Glomerular visceral epithelial cell (primary cell): Measurements from ENCODE around the gene GRIK1.
A peak's percentile ranks its signal among the peaks of the same experiment; 100 is the strongest.

ENCODE experiments used
- DNase-seq: peaks from one replicate; pipeline ENCODE4 v3.0.0-alpha.2; 2016; ENCODE audit errors: extremely low spot score

Gene GRIK1

DNA sequence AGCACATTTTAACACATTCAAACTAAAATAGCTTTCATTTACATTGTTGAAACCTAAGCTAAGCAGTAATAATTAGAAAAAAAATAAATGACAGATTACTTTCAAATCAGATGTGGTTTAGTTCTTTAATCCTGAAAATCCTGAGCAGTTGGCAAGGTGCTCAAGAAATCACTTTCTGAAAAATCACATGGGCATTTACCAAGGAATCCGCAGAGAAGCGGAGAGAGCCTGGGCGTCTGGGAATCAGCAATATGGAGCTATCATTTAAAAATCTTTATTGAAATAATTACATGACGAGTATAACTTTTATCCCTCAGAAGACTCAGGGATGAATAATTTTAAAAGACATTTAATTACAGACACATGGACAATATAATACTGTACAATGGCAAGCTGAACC, 30.2 kb downstream of the GRIK1 start:
- DNase-seq: no peak

DNA sequence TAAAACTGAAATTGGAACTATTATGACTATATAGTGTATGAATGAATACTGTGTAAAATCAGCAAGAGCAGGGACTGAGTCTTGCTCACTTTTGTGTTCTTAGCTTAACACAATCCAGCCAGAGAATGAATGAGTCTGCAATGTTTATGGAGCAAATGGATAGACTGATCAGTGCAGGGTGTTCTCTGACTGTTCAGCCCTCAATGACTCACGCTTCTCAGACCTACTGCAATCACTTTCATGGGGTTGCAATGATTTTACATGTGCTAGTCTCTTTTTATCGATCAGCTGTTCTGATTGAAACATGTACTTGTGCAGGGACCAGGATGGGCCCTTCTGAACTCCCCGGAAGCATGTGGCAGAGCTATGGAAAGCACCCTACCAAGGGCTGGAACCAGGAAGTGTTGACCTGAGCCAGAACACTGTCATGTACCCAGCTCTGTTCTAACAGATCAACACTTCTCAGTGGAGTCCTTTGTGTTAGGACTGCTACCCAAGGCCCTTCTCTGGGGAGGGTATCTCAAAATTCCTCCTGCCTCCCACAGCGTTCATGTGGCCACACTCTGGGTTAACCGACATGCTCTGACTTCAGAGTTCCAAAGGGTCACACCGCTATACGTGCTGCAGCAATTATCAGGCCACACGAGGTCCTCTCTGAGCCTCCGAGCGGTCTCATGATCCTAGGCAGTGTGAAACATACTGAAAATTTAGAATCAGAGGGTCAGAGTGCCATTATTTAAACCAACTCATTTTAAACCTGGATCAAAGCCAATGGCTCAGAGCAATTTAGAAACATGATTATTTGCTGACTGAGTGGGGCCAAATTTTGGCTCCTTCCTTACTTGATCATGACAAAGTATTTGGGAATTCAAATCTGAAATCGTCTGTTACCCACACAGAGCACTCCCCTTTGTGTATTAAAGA, 35.2 kb downstream of the GRIK1 start:
- no peak for DNase-seq

DNA sequence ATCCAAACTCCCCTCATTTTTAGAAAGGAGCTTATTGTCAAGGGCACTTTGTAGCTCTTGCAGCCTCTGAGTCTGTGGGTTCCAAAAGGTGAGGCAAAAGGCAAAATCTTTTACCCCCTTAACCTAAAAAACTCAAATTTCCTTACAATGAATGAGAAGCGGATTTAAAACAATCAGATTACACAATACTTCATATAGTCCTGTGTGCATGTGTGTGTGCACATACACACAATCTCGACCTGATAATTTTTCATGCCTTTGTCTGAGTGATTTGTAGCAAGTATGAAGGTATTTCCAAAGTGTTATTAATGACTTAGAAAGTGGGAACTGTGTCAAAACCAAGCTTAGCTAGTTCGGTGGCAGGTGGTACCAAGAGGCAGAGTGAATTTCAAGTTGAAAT, 42.9 kb downstream of the GRIK1 start:
- no peak for DNase-seq

DNA sequence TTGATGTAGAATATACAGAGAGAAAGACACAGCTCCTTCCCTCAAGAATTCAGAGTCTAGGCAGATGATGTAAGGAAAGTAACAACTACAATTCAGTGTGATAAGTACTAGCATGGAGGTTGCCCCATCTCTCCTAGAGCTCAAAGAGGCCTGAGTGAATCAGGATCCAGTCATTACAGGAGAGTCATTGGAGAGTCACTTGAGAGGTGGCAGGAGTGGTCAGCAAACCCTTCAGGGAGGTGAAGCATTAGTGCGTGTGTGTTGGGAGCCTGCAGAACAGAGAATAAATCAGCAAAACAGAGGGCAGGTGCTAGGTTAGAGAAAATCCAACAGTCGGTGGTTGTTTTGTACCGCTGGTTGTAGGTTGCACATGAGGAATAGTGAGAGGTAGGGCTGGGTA, 46.1 kb downstream of the GRIK1 start:
- DNase-seq: no peak

DNA sequence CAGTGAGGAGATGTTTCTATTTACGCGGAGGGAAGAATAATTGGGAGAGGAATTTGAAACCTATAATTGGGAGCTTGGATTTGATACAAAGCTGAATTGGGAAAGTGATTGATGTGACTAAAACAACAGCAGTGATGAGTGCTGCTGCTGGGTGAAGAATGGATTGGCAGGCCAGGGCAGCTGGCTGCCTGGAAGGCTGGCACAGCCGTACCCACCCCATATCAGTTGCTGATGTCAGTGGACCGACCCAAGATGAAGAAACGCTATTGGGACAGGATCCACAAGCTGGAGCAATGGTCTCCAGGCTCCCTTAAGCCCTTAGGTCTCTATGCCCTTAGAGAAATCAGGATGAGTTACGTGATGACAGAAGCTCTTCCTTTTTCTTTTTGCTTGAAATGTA, 47.4 kb downstream of the GRIK1 start:
- no peak for DNase-seq

DNA sequence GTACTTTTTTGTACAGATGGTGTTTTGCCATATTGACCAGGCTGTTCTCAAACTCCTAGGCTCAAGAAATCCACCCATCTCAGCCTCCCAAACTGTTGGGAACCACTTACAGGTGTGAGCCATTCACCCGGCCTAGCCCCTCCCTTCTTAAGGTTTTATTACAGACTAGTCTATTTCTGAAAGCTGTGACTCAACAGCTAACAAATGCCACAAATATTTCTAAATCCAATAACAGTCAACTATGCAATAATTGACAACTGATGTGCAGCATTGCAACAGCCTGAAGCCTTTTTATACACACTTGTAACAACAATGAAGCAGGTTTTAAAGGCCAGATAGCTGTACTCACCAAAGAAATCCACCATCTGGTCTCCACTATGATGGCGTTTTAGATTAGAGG, 51.4 kb downstream of the GRIK1 start:
- DNase-seq: no peak

DNA sequence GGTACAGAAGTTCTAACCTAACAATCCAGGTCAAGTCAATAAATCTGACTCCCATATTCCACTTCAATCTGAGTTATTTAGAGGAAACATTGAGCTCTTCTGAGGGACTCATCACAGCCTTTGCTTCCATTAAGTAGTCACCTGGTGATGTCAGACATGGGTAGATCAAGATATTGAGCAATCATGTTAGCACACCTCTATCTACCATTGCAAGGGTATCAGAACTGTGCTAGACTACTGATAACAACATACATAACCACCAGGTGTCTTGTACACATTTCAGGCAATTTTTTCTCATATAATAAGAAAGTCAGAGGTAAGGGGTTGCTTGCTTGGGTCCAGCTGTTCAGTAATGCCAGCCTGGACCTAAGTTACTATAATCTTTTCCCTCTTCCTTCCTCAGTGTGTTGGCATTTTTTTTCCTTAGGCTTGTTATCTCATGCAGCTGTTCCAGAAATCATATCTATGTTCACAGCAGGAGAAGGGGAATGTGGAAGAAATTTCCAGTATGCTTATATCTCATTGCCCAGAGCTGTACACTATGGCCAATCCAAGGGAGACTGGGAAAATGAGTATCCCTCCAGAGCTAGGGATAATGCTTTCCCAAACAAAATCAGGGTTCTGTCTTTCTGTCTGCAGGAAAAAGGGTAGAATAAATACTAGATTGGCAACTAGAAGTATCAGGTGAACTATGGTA, 52.3 kb downstream of the GRIK1 start:
- DNase-seq: no peak

DNA sequence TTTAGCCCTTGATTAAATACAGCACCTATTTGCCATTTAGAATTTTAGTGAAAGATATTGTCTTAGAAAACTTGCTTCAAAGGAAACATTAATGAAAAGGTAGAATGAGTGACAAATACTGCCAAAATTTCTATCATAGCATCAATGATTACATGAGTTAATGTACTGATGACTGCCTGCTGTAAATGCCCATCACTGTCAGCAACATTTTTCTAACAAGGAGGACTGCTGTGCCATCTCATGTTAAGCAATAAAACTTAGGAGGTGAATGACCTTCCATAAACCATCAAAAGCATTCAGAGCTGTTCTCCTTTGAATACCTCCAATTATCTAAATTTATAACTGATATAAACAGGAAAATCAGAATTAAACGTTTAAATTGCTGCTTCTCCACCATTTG, 54.3 kb downstream of the GRIK1 start:
- no peak for DNase-seq

GRCh38 chr21:29875873-29876272, 63.9 kb downstream of the GRIK1 start:
- no peak for DNase-seq

DNA sequence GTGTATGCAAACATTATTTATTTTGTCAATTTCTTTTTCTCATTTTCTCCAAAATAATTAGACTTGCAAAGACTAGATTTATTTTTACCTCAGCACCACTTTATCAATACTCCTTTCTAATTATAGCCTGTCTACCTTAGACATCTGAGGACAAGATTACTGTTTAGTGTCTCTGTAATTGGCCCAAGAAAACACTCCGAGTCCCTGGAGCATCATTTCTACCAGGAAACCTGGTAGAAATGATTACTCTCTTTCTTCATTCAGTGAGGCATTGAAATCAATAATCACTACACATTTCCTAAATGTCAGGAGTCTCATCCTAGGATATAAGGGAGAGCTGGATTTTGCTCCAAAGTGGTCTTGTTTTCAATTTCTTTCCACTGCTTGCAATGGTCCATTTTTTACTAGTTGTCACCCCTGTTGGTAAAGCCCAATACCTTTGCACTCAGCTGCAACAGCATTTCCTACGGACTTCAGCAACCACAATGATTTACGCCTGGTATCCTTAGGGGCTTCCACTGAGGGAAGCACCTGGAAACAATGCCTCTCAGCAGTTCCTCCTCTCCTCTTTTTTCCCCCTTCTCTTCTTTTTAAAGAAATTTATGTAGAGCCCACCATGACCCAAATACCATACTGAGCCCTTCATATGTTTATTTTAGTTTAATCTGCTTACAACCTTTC, 64.6 kb downstream of the GRIK1 start:
- DNase-seq: no peak

DNA sequence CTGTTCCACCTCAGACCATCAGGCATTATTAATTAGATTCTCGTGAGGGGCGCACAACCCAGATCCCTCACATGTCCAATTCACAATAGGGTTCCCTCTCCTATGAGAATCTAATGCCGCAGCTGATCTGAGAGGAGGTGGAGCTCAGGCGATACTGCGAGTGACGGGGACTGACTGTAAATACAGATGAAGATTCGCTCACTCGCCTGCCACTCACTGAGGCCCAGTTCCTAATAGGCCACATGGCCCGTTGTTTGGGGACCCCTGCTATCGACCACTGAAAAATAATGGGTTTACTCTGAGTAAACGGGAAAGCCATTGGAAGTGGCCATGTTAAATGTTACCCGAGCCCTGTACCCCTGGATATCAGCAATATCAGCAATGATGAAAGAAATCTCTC, 65.9 kb downstream of the GRIK1 start:
- DNase-seq: no peak

- DNase-seq: no peak
Measured at GRCh38 chr21:29870814-29871213, 69.0 kb downstream of the GRIK1 start.

DNA sequence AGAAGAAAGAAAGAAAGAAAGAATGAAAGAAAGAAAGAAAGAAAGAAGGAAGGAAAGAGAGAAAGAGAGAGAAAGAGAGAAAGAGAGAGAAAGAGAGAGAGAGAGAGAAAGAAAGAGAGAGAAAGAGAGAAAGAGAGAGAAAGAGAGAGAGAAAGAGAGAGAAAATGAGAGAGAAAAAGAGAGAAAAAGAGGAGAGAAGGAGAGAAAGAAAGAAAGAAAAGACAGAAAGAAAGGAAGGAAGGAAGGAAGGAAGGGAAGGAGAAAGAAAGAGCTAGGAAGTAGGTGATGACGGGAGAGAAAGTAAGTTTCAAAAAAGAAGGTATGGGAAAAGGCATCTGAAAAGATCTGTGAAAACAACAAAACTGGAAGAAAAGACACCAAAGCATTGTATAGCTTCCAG, 72.0 kb downstream of the GRIK1 start:
- no peak for DNase-seq

DNA sequence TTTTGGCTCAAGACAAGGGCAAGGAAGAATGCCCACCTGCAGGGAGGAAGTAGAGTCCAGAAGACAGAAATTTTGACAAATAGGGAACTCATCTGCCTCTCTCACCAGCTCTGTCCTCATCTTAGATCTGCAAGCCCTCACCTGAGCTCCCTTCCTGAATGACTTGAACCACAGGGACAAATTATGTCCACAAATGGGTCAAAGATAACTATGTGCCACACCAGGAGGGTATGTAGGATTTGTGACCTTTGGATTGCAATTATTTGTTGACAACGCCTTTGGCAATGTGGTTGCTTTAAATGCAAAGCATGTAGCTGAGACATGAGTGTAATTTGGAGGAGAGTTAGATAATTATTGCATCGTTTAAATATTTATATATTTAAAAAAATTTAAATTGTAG, 79.5 kb downstream of the GRIK1 start:
- DNase-seq: no peak

GRCh38 chr21:29857150-29857549, 82.6 kb downstream of the GRIK1 start:
- no peak for DNase-seq

DNA sequence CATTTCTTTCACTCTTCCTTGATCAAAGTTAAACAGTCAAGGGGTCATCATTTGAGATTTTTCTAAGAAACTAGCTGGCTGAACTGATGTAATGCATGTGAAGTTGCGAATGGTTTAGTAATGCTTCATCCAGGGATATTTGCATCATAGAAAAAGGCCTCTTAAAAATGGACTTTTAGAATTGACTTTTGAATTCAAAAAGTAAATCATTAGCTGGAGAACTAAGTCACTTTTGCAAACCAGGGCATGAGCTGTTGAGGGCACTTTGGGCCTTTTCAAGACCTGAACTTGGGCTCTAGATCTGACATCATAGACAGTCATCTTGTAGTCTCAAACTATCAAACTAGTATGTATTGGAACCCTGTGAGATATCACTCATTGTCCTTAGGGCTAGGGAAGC, 85.0 kb downstream of the GRIK1 start:
- DNase-seq: no peak

- DNase-seq: no peak
Measured at GRCh38 chr21:29851611-29852010, 88.2 kb downstream of the GRIK1 start.

GRCh38 chr21:29849735-29850176, 90.0 kb downstream of the GRIK1 start:
- DNase-seq: peak; percentile 65

DNA sequence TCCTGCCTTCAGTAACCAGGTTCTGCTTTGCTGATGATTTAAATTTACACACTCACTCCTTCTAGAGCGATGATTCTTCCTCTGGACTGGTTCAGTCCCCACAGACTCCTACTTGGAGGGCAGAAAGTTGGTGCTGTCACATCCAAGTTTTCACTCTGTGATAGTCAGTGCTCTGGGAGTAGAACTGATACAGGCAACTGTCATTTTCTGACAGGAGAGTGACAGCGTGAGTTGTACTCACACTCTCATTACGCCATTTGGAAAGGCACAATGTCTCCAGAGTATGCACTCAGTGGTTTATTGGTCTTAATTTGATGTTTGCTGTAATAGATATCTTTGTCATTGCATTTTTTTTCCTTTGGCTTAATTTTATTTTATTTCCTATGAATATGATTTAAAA, 96.0 kb downstream of the GRIK1 start:
- no peak for DNase-seq

GRCh38 chr21:29834617-29835016, 105.2 kb downstream of the GRIK1 start:
- DNase-seq: no peak

DNA sequence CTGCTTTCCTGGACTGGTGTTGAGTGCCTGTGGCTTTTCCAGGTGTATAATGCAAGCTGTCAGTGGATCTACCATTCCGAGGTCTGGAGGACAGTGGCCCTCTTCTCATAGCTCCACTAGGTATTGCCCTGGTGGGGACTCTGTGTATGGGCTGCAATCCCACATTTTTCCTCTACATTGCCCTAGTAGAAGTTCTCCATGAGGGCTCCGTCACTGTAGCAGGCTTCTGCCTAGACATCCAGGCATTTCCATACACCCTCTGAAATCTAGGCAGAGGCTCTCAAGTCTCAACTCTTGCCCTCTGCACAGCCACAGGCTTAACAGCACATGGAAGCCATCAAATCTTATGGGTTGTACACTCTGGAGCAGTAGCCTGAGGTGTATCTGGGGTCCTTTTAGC, 107.6 kb downstream of the GRIK1 start:
- DNase-seq: no peak

- peak; percentile 1 for DNase-seq
Measured at GRCh38 chr21:29829564-29830275, 110.1 kb downstream of the GRIK1 start.
